GOT3 (cell line): Measurements from ENCODE around the gene PLTP.
"Not testable (repeated sequence)": the region's sequence is repeated elsewhere in the genome, so short reads cannot be mapped to it uniquely, and the experiment has no call there.

Experiments used
- DNase-seq: peaks from one replicate; lab custom pipeline; 2025; ENCODE audit warnings: mixed read lengths; lab: John Stamatoyannopoulos, UW

The PLTP gene

DNA sequence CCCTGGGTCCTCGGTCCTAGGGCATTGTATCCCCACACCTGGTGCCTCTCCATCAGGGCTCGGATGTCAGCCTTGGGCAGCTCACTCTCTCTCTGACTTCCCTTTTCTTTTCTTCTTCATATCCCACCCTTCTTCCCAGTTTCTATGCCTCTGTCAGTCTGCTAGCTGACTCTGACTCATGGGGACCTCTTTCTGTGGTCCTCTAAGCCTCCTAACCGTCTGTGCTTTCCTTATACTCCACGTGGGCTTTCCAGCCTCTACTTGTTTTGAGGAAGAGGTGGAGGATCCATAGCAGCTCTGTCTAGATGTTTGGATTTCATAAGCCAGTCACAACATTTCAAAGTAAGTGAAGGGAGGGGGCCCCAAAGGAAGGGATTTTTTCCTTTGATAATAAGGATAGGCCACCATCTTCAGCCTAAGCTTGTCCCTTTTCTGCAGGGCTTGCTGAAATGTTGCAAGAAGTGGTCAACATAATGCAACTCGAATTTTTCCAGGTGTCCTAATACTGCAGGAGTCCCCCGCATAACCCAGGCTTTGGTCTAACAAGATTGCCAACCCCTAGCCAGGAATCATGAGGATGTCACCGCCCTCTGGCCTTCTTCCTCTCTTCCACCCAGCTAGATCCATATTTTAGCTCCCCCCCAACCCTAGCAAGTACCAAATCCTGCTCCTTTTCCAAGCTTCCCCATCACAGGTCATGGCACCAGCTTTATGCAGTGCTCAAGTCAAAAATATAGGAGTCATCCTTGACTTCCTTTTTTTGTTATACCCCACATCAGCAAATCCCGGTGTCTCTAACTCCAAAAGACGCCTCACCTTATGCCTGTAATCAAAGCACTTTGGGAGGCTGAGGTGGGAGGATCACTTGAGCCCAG is 8.7 kb upstream of the PLTP start:
- DNase-seq = no peak

GRCh38 chr20:45919542-45920399 is 7.8 kb upstream of the PLTP start:
- no peak for DNase-seq

- no peak for DNase-seq
These were observed 7.0 kb upstream of the PLTP start for GRCh38 chr20:45918779-45919537.

- DNase-seq = no peak
These were observed 6.3 kb upstream of the PLTP start for GRCh38 chr20:45918182-45918737.

DNA sequence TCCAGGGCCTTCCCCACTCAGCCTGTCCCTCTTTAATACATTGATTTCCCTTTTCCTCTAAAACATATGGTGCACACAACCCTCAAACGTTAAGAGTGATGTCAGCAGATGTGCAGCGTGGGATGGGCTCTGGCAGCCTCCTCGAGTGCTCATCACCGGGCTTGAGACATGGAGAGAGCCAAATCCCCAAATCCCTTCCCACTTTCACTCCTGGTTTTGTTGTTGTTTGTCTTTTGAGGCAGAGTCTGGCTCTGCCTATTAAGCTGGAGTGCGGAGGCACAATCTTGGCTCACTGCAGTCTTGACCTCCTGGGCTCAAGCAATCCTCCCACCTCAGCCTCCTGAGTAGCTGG is 5.8 kb upstream of the PLTP start:
- no peak for DNase-seq

DNA sequence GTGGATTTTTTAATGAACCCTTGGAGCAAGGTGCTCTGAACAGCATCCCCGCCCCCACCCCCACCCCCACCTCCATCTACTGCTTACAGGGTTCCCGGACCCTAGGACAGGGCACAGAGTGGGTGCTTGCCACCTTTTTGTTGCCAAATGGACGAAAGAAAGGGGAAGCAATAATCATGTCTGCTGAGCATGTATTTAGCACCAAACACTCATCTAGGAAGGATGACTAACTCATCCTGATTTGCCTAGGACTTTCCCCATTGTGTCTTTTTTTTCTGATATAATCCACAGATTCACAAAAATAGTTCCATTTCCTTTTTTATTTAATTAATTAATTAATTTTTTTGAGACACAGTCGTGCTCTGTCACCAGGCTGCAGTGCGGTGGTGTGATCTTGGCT is 1.2 kb upstream of the PLTP start:
- no peak for DNase-seq

DNA sequence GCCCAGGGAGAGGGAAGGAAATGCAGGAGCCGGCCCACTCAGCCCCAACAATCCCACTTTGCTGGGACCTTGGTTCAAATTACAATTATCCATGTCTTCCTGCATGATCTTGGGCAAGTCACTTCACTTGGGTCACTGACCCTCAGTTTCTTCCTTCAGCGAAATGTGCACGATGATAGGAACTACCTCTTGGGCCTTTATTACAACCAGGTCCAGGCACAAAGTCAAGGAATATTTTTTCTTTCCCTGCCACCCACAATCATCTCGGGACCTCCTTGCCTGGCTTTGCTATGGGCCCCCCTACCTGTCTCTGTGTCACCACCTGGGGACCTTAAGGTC is 358 bp upstream of the PLTP start:
- DNase-seq = no peak

DNA sequence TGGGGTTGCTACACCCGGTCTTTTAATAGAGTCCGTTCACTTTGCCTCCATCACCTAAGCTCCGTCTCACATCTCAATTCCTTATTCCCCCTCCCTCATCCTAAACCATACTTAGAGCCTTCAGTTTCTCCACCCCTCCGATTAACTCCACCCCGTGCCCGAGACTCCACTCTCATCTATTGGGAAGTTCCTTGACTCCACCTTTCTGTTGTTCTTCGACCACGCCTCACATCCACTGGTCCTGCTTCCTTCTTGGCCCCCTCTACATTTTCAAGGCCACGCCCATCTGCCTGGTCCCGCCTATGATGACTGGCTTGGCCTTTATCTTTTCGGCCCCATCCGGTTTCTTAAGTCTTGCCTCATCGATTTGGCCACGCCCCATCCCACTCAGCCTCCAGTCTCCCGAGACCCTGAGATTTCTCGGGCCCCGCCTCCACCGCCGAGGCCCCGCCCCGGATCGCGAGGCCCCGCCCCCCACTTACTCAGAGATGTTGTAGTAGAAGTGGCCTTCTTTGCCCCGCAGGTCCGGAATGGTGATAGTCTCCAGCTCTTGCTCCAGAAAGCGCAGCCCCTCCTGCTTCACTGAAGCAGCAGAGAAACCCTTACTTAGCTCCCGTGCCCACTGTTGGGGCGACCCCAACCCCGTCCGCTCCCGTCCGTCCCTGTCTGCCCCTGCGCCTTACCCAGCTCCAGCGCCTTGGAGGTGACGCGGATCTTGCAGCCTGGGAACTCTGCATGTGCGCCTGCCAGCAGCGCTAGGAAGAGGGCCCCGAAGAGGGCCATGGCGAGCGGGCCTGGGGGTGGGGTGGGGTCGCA is 1.1 kb downstream of the PLTP start:
- peak; percentile 92 for DNase-seq

- DNase-seq = no peak
These were observed 1.9 kb downstream of the PLTP start for GRCh38 chr20:45909817-45910669.

DNA sequence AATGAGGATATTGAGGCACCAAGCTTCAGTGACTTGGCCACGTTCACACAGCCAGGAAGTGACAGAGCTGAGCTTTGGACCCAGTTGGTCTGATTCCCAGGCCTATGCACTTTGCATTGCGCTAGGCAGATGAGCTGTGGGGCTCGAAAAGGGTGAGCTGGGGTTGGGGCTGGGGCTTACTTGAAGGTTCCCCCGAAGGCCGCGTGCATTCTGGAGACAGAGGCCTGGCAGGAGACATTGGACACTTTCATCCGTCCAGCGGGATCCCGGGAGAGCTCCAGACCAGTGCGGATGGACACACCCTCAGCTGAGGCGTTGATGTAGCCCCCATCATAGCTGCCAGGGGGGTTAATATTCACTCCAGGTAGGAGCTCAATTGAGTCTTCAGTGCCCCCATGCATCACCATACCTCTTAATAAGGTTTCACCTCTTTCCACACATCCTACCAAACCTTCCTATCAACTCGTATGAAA is 2.6 kb downstream of the PLTP start:
- DNase-seq = no peak

GRCh38 chr20:45908084-45908483 is 3.9 kb downstream of the PLTP start:
- no peak for DNase-seq

GRCh38 chr20:45907219-45907948 is 4.6 kb downstream of the PLTP start:
- no peak for DNase-seq

DNA sequence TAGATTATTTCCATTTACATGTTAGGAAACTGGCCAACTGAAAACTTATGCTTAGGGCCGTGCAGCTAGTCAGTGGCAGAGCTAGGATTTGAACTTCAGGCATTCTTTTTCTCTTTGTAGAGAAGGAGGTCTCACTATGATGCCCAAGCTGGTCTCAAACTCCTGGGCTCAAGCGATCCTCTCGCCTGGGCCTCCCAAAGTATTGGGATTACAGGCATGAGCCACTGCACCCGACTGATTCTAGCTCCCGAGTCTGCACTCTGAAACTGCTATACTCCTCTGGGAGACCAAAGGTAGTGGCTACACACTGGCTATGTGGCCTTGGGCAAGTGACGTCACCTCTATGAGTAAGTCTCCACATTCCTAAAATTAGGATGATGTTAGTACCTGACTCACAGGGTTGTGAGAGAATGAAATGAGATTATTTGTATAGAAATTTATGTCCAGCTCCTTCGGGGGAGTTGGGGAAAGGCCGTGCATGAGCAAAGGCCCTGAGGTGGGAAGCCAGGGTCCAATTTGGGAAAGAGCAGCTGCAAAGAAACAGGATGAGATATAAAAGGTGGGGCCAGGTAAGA is 6.4 kb downstream of the PLTP start:
- peak; percentile 51 for DNase-seq

GRCh38 chr20:45904583-45905504 is 7.1 kb downstream of the PLTP start:
- DNase-seq = no peak

GRCh38 chr20:45902199-45902701 is 9.7 kb downstream of the PLTP start:
- DNase-seq = no peak

DNA sequence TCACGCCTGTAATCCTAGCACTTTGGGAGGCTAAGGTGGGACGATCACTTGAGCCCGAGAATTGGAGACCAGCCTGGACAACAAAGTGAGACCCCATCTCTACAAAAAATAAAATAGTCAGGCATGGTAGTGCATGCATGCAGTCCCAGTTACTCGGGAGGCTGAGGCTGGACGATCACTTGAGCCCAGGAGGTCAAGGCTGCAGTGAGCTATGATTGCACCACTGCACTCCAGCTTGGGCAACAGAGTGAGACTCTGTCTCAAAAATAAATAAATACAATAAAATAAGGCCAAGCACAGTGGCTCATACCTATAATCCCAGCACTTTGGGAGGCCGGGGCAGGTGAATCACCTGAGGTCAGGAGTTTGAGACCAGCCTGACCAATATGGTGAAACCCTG is 10.6 kb downstream of the PLTP start:
- DNase-seq = not testable (repeated sequence)

DNA sequence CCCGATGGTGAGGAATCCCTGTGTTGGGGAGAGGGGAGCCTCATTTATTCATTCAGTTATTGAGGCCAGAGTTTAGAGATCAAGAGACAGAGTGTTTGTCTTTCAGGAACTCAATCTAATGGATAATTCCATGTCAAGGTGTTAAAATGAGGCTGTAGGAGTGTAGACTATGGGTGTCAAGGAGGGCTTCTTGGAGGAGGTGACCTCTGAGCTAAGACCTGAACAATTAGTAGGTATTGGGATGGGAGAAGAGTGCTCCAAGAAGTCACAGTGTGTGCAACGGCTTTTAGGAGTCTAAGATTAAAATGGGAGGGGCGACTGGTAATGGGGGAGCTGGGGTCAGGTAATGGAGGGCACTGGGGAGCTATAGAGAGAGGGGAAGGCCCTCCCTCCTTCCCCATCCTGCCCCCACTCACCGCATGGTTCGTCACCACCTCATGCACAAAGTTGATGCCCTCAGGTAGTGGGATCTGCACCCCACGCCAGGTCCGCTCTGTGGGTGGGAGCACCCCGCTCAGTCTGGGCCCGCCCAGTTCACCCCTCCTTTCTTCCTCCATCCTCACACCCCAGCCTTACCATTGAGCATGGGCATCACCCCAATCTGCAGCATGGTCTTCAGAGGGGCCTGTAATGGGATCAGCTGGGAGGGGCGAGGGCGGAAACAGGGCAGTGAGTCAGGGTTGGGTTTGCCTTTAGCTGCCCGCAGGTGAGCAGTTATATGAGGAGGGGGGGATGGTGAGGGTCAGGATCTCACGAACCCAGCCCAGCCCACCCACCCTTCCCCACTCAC is 12.7 kb downstream of the PLTP start:
- no peak for DNase-seq
